H1 (cell line): ENCODE results near the gene BIN2. TPM values are rescaled to one million over a fixed set of nuclear protein-coding genes. Genes with fewer than 3 reads are reported as not detected.
A peak's percentile ranks its signal among the peaks of the same experiment; 100 is the strongest.

Experiments
- CTCF ChIA-PET: fragments of 300-600 bp; sonication (Branson Sonifier 250); formaldehyde crosslinking; loops from one replicate; lab custom pipeline; 2021; ENCODE audit not compliant: partially characterized antibody; lab: Charles Lee
- POLR2A ChIA-PET: fragments of 300-600 bp; sonication (Branson Sonifier 250); formaldehyde crosslinking; loops from one replicate; lab custom pipeline; 2021; ENCODE audit warnings: inconsistent platforms; ENCODE audit not compliant: partially characterized antibody; lab: Charles Lee
- DNase-seq, 2 experiments: peaks; one replicate each; pipeline versions ENCODE4 v3.0.0 to v3.0.0-alpha.2; 2010 to 2022; ENCODE audit warnings: low spot score in 2 of 2, low read depth in 1 of 2, mixed read lengths in 1 of 2
- FAIRE-seq: peaks from 2 replicates; lab custom pipeline; 2011; peaks lifted over from hg19 to GRCh38; lab: Jason Lieb, UNC
- H2AFZ ChIP-seq: 2 replicates; pipeline ENCODE4 v1.8.1; 2012; ENCODE audit warnings: low read length, inconsistent platforms
- H2AK5ac ChIP-seq: 2 replicates; pipeline ENCODE4 v1.6.1; 2013; ENCODE audit warnings: low read depth, low read length
- H2BK120ac ChIP-seq: replicated peaks from 2 replicates; pipeline ENCODE3; 2013; ENCODE audit warnings: low read depth, low read length, inconsistent platforms
- H2BK12ac ChIP-seq: 2 replicates; pipeline ENCODE4 v1.6.1; 2013; ENCODE audit warnings: low read depth, low read length
- H2BK15ac ChIP-seq: 2 replicates; pipeline ENCODE4 v1.6.1; 2013; ENCODE audit warnings: low read length
- H2BK20ac ChIP-seq: 2 replicates; pipeline ENCODE4 v1.6.1; 2013; ENCODE audit warnings: low read length
- H2BK5ac ChIP-seq: 2 replicates; pipeline ENCODE4 v1.6.1; 2013; ENCODE audit warnings: low read depth, low read length
- H3K14ac ChIP-seq: 2 replicates; pipeline ENCODE4 v1.6.1; 2013; ENCODE audit warnings: inconsistent platforms; ENCODE audit not compliant: insufficient read length
- H3K18ac ChIP-seq: 2 replicates; pipeline ENCODE4 v1.6.1; 2013; ENCODE audit warnings: low read length; ENCODE audit errors: extremely low read depth
- H3K23ac ChIP-seq: 2 replicates; pipeline ENCODE4 v1.6.1; 2013; ENCODE audit warnings: inconsistent platforms; ENCODE audit not compliant: insufficient read length
- H3K23me2 ChIP-seq: 2 replicates; pipeline ENCODE4 v1.6.1; 2013; ENCODE audit warnings: low read depth, low read length
- H3K27ac ChIP-seq: 2 replicates; pipeline ENCODE4 v1.6.1; 2011; ENCODE audit warnings: low read depth, low read length, inconsistent platforms
- H3K27me3 ChIP-seq, 4 experiments: replicated peaks in 1 of 4; 1 replicate in 1 of 4; 2 replicates in 3 of 4; pipeline versions ENCODE4 v1.6.1 to v1.8.1; 2011 to 2013; ENCODE audit warnings: low read length in 3 of 4, mild to moderate bottlenecking in 3 of 4, inconsistent platforms in 2 of 4, mixed read lengths in 2 of 4, moderate library complexity in 1 of 4; ENCODE audit not compliant: control insufficient read depth in 3 of 4, insufficient read depth in 3 of 4; ENCODE audit errors: extremely low read depth in 1 of 4
- H3K36me3 ChIP-seq, 4 experiments: 2 replicates each; pipeline versions ENCODE4 v1.6.1 to v1.8.1; 2011 to 2013; ENCODE audit warnings: mild to moderate bottlenecking in 4 of 4, low read length in 3 of 4, moderate library complexity in 2 of 4, control low read depth in 1 of 4, inconsistent platforms in 1 of 4; ENCODE audit not compliant: insufficient read depth in 4 of 4, control insufficient read depth in 2 of 4
- H3K4ac ChIP-seq: replicated peaks from 2 replicates; pipeline ENCODE3; 2013; ENCODE audit warnings: low read length, low read depth, mixed read lengths, inconsistent platforms; ENCODE audit not compliant: insufficient read length
- H3K4me1 ChIP-seq, 4 experiments: replicated peaks in 1 of 4; 1 replicate in 1 of 4; 2 replicates in 3 of 4; pipeline versions ENCODE4 v1.6.1 to v1.8.1; 2011 to 2013; ENCODE audit warnings: low read length in 3 of 4, inconsistent platforms in 2 of 4, mixed read lengths in 1 of 4; ENCODE audit not compliant: insufficient read depth in 4 of 4, control insufficient read depth in 3 of 4
- H3K4me2 ChIP-seq, 2 experiments: 2 replicates each; pipeline versions ENCODE4 v1.6.1 to v1.8.1; 2011 to 2013; ENCODE audit warnings: low read depth in 2 of 2, low read length in 2 of 2, control low read depth in 1 of 2, inconsistent platforms in 1 of 2, mild to moderate bottlenecking in 1 of 2; ENCODE audit not compliant: insufficient read depth in 1 of 2
- H3K4me3 ChIP-seq, 4 experiments: fragments of 200-600, 300-600 bp in 1 of 4; sonication (generic), shearing (Covaris generic), sonication (Bioruptor Twin) in 1 of 4; 2 replicates each; pipeline versions ENCODE4 v1.5.1 to v1.8.1; 2011 to 2016; ENCODE audit warnings: low read length in 4 of 4, low read depth in 3 of 4, control low read depth in 2 of 4, inconsistent platforms in 2 of 4, mild to moderate bottlenecking in 2 of 4, mixed read lengths in 1 of 4, moderate library complexity in 1 of 4; ENCODE audit not compliant: insufficient read depth in 2 of 4; ENCODE audit errors: extremely low read depth in 1 of 4
- H3K56ac ChIP-seq: replicated peaks from 2 replicates; pipeline ENCODE3; 2013; ENCODE audit warnings: low read depth, mild to moderate bottlenecking, mixed read lengths, low read length, inconsistent platforms; ENCODE audit not compliant: insufficient read length
- H3K79me1 ChIP-seq: 2 replicates; pipeline ENCODE4 v1.6.1; 2013; ENCODE audit warnings: low read depth, low read length, control low read depth
- H3K79me2 ChIP-seq, 2 experiments: 2 replicates each; pipeline versions ENCODE4 v1.6.1 to v1.8.1; 2012 to 2013; ENCODE audit warnings: low read length in 2 of 2, mild to moderate bottlenecking in 2 of 2, inconsistent platforms in 1 of 2; ENCODE audit not compliant: insufficient read depth in 2 of 2, control insufficient read depth in 1 of 2
- H3K9ac ChIP-seq, 4 experiments: replicated peaks in 1 of 4; 1 replicate in 1 of 4; 2 replicates in 3 of 4; pipeline versions ENCODE4 v1.6.1 to v1.8.1; 2011 to 2013; ENCODE audit warnings: low read depth in 3 of 4, low read length in 3 of 4, control low read depth in 2 of 4, mild to moderate bottlenecking in 2 of 4, moderate library complexity in 2 of 4, inconsistent platforms in 1 of 4; ENCODE audit errors: extremely low read depth in 1 of 4
- H3K9me3 ChIP-seq, 2 experiments: 2 replicates each; pipeline versions ENCODE4 v1.6.1 to v1.8.1; 2012 to 2013; ENCODE audit warnings: mild to moderate bottlenecking in 2 of 2, moderate library complexity in 2 of 2, control low read depth in 1 of 2, inconsistent platforms in 1 of 2, low read depth in 1 of 2, low read length in 1 of 2, mixed read lengths in 1 of 2; ENCODE audit not compliant: insufficient read depth in 2 of 2
- H4K20me1 ChIP-seq, 2 experiments: replicated peaks in 1 of 2; 2 replicates each; pipeline versions ENCODE3 to v1.8.1; 2011 to 2013; ENCODE audit warnings: inconsistent platforms in 2 of 2, low read length in 2 of 2, mild to moderate bottlenecking in 1 of 2; ENCODE audit not compliant: insufficient read depth in 2 of 2, control insufficient read depth in 1 of 2
- H4K5ac ChIP-seq: 2 replicates; pipeline ENCODE4 v1.6.1; 2013; ENCODE audit warnings: low read length, low read depth, mixed read lengths, inconsistent platforms; ENCODE audit not compliant: insufficient read length
- H4K8ac ChIP-seq: 2 replicates; pipeline ENCODE4 v1.8.0; 2013; ENCODE audit warnings: mild to moderate bottlenecking, moderate library complexity, low read length, inconsistent platforms; ENCODE audit not compliant: insufficient read depth; ENCODE audit errors: extremely low read depth
- H4K91ac ChIP-seq: replicated peaks from 2 replicates; pipeline ENCODE3; 2013; ENCODE audit warnings: low read length, mixed read lengths, inconsistent platforms; ENCODE audit not compliant: insufficient read length
- CBX8 ChIP-seq: fragments of 300-800, 300-1000 bp; sonication (generic); IDR thresholded peaks from 2 replicates; pipeline ENCODE4 v1.7.1; 2016; ENCODE audit warnings: low read depth, low read length, borderline replicate concordance
- CHD1 ChIP-seq: IDR thresholded peaks from 2 replicates; pipeline ENCODE4 v1.6.1; 2012; ENCODE audit warnings: low read depth, low read length, improper control_type of control experiment
- CHD2 ChIP-seq: IDR thresholded peaks from 2 replicates; pipeline ENCODE4 v1.6.1; 2012; ENCODE audit warnings: low read length, improper control_type of control experiment
- EP300 ChIP-seq, 2 experiments: IDR thresholded peaks; 1 replicate in 1 of 2; 2 replicates in 1 of 2; pipeline ENCODE4 v1.6.1; 2011 to 2012; ENCODE audit warnings: low read depth in 2 of 2, low read length in 2 of 2, mild to moderate bottlenecking in 2 of 2, borderline replicate concordance in 1 of 2, inconsistent platforms in 1 of 2, moderate library complexity in 1 of 2
- JUN ChIP-seq: IDR thresholded peaks from 2 replicates; pipeline ENCODE4 v1.6.1; 2011; ENCODE audit warnings: low read depth, mild to moderate bottlenecking, improper control_type of control experiment, low read length
- JUND ChIP-seq: IDR thresholded peaks from 2 replicates; pipeline ENCODE4 v1.6.1; 2011; ENCODE audit warnings: mild to moderate bottlenecking, improper control_type of control experiment, low read length
- KDM4A ChIP-seq: IDR thresholded peaks from one replicate; pipeline ENCODE4 v1.7.1; 2012; ENCODE audit warnings: low read depth, mild to moderate bottlenecking, moderate library complexity, low read length, inconsistent platforms; ENCODE audit not compliant: severe bottlenecking
- NANOG ChIP-seq: IDR thresholded peaks from 2 replicates; pipeline ENCODE4 v1.6.1; 2011; ENCODE audit warnings: low read length, low read depth, mild to moderate bottlenecking, inconsistent platforms; ENCODE audit not compliant: insufficient read depth, poor library complexity, severe bottlenecking
- SAP30 ChIP-seq: fragments of 300-600 bp; sonication (generic); IDR thresholded peaks from 2 replicates; pipeline ENCODE4 v1.7.1; 2012; ENCODE audit warnings: low read length, moderate library complexity, mild to moderate bottlenecking, inconsistent platforms; ENCODE audit not compliant: insufficient read depth, insufficient replicate concordance
- SIRT6 ChIP-seq: IDR thresholded peaks from one replicate; pipeline ENCODE4 v1.7.1; 2012; ENCODE audit warnings: low read length, inconsistent platforms
- SIX5 ChIP-seq: IDR thresholded peaks from 2 replicates; pipeline ENCODE4 v1.6.1; 2011; ENCODE audit warnings: mild to moderate bottlenecking, low read depth, low read length
- SRF ChIP-seq: IDR thresholded peaks from 2 replicates; pipeline ENCODE4 v1.6.1; 2011; ENCODE audit warnings: mild to moderate bottlenecking, low read depth, low read length, moderate library complexity
- WGBS, 2 experiments: shearing (Covaris generic) in 1 of 2; methylation state at CpG; one replicate each; pipeline versions ENCODE4 v1.1.6 to v1.1.7; 2013 to 2015; ENCODE audit warnings: low lambda C conversion rate in 2 of 2, mixed read lengths in 2 of 2, inconsistent platforms in 1 of 2, low coverage in 1 of 2, missing lambda C conversion rate in 1 of 2; ENCODE audit not compliant: insufficient replicate concordance in 2 of 2, insufficient coverage in 1 of 2, insufficient read length in 1 of 2; ENCODE audit errors: extremely low coverage in 1 of 2, missing lambda C conversion rate in 1 of 2; 5-methylcytosine and 5-hydroxymethylcytosine counted together
- polyA plus RNA-seq, 7 experiments: library from polyadenylated mRNA; depleted of rRNA in 3 of 7; stranded (reverse) in 5 of 7; unstranded in 2 of 7; fragments of >200 nt in 5 of 7; fragments of 200-250 nt in 2 of 7; gene quantifications; 1 replicate in 5 of 7; 2 replicates in 1 of 7; 4 replicates in 1 of 7; pipeline versions ENCODE4 v1.2.1 to v1.2.3, GENCODE V29; 2011 to 2013; ENCODE audit warnings: missing spikeins in 2 of 7, mixed read lengths in 2 of 7
- total RNA-seq: library from RNA; stranded (reverse); fragmentation: NEBNext Ultra II Directional; extraction: Animal tissue kit (Norgen Biotek cat#: 25700); gene quantifications from 2 replicates; pipeline ENCODE4 v1.2.1, GENCODE V29; 2021

Gene BIN2
- total and polyA plus RNA-seq, 2 of the 8 experiments (the other 6 are each of a cell fraction or from before 2014, with no cell fraction given) = not detected

DNA sequence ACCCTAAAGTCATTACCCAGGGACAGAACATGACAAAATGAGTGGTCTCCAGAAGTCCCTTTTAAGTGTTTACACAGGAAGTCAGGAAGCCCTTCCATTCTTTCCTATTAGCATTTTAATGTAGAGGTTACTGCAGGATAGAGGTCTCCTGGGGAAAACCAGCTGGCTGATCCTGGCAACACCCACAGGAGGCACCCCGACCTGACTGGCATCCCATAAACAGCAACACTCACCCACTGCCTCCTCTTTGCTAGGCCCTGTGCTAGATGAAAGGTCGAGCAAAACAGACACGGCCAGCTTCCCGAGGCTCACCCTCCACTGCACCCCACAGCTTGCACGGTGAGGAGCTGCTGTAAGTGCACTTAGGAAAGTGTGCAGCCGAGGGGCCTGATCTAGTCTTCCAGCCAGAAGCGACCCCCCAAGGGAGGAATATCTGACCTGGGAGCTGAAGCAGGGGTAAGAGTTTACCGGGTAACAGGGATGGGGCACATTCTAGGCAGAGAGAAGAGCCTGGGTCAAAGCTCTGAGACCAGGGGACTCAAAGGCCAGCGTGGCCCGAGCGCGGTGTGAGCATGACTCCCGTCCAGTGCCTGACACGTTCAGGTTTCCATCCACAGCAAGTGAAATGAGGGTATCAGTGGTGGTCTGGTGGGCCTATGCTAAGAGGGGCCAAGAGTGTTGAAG, 76.3 kb downstream of the BIN2 start:
- H2BK120ac ChIP-seq = peak overlapping the region; percentile 27
- peaks cover 3 to 15% (median 5%) of the 10 kb centered on the region in 4 experiments; a peak in 5 of 8 replicates for H3K36me3 ChIP-seq
- no peaks in the 10 kb centered on the region for H3K79me1 ChIP-seq
- no peak overlapping the region for H2BK15ac ChIP-seq
- no peaks in the 10 kb centered on the region for H3K27me3 ChIP-seq
- FAIRE-seq (no peak), DNase-seq (peak in 1 of 2 experiments; percentile 55)
- no peaks in the 10 kb centered on the region for H3K79me2 ChIP-seq
- no peaks in the 10 kb centered on the region for H4K20me1 ChIP-seq
- no peak overlapping the region for H3K14ac ChIP-seq
- peak overlapping the region; percentile 0; the same call in 1 of the 2 replicates for H2BK20ac ChIP-seq
- H3K4ac ChIP-seq = no peak overlapping the region
- peak overlapping the region; percentile 79; the same call in 1 of the 2 replicates for H2AK5ac ChIP-seq
- peaks cover 1 to 19% (median 7%) of the 10 kb centered on the region in 4 experiments for H3K4me1 ChIP-seq
- no peak overlapping the region for H3K23ac ChIP-seq
- H4K8ac ChIP-seq = peak overlapping the region; percentile 62
- H3K18ac ChIP-seq = peak overlapping the region; percentile 92
- H2BK5ac ChIP-seq = peak overlapping the region; percentile 63
- no peak overlapping the region for H4K5ac ChIP-seq
- H2BK12ac ChIP-seq = peak overlapping the region; percentile 20
- POLR2A ChIA-PET = interaction anchor here (0.5 to 3.0 kb wide), 6 partner anchors 8 to 203 kb away, joined by 3 to 26 read pairs (median 4); partner anchors contain the start of genes CSRNP2, DAZAP2 and POU6F1
- H3K23me2 ChIP-seq = no peaks in the 10 kb centered on the region; the same call in 1 of the 2 replicates
- H3K4me3 ChIP-seq = peak overlapping the region in 2 of 4 experiments; percentile 10; a peak in 2 of 8 replicates
- H3K4me2 ChIP-seq = peak overlapping the region; percentile 49 to 69
- peak overlapping the region; percentile 1 for H4K91ac ChIP-seq
- H3K27ac ChIP-seq = peak overlapping the region; percentile 6; the same call in 1 of the 2 replicates
- CTCF ChIA-PET = interaction anchor here (0.8 to 1.2 kb wide), 2 partner anchors 93 to 199 kb away, joined by 3 to 6 read pairs; no protein-coding TSS in a partner anchor
- H3K9ac ChIP-seq = peak overlapping the region in 1 of 4 experiments; percentile 8; a peak in 2 of 7 replicates
- 52% methylated on average over 14 of the region's 14 CpGs; no CpG with 5 or more reads in 1 of the 2 experiments for WGBS, 2 experiments
- no peaks in the 10 kb centered on the region for H3K9me3 ChIP-seq
- no peak overlapping the region for H3K56ac ChIP-seq
- H2AFZ ChIP-seq = no peak overlapping the region
- no peak for TF ChIP-seq SIX5
- TF ChIP-seq SRF = no peak
- TF ChIP-seq CHD1 = no peak
- TF ChIP-seq EP300 (IDR thresholded peaks at IDR 0.05; ENCODE audit: borderline replicate concordance in 1 of 2, low read depth in 2 of 2, low read length in 2 of 2) = no peak
- no peak for TF ChIP-seq JUN
- TF ChIP-seq KDM4A = no peak
- no peak for TF ChIP-seq JUND
- no peak for TF ChIP-seq SAP30
- TF ChIP-seq SIRT6 = no peak
- TF ChIP-seq CBX8 = no peak
- TF ChIP-seq CHD2 = no peak
- no peak for TF ChIP-seq NANOG
